GM23338 (cell line): ENCODE results near the gene PSMD8. TPM values are rescaled to one million over a fixed set of nuclear protein-coding genes. Genes with fewer than 3 reads are reported as not detected.

Source experiments
- ATAC-seq: fragments of 200-7000 bp; cut with Tn5 transposase; 3 replicates; pipeline ENCODE4 v1.9.1; 2020
- DNase-seq: peaks from one replicate; pipeline ENCODE4 v3.0.0-alpha.2; 2015; ENCODE audit warnings: low spot score
- H2AFZ ChIP-seq: fragments of 200-600 bp; sonication (generic); 2 replicates; pipeline ENCODE4 v1.8.0; 2016; ENCODE audit warnings: antibody characterized with exemption, mild to moderate bottlenecking, moderate library complexity
- H3F3A ChIP-seq: fragments of 200-600 bp; sonication (generic); replicated peaks from 2 replicates; pipeline ENCODE4 v1.8.0; 2017; ENCODE audit warnings: antibody characterized with exemption, mixed run types, low read depth
- H3K27ac ChIP-seq: fragments of 200-600 bp; sonication (generic); 2 replicates; pipeline ENCODE4 v1.6.1; 2016; ENCODE audit warnings: low read depth
- H3K27me3 ChIP-seq: fragments of 200-600 bp; sonication (generic); 2 replicates; pipeline ENCODE4 v1.8.0; 2016; ENCODE audit warnings: mild to moderate bottlenecking, mixed run types, moderate library complexity; ENCODE audit not compliant: insufficient read depth
- H3K36me3 ChIP-seq: fragments of 200-600 bp; sonication (generic); 2 replicates; pipeline ENCODE4 v1.8.0; 2016; ENCODE audit warnings: mild to moderate bottlenecking; ENCODE audit not compliant: insufficient read depth
- H3K4me1 ChIP-seq: fragments of 200-600 bp; sonication (generic); 2 replicates; pipeline ENCODE4 v1.8.0; 2016; ENCODE audit warnings: mild to moderate bottlenecking, moderate library complexity; ENCODE audit not compliant: insufficient read depth
- H3K4me2 ChIP-seq: fragments of 200-600 bp; sonication (generic); 2 replicates; pipeline ENCODE4 v1.7.1; 2017; ENCODE audit warnings: mixed run types
- H3K4me3 ChIP-seq: fragments of 200-600 bp; sonication (generic); 2 replicates; pipeline ENCODE4 v1.6.1; 2016; ENCODE audit warnings: mixed run types
- H3K79me2 ChIP-seq: fragments of 200-600 bp; sonication (generic); replicated peaks from 2 replicates; pipeline ENCODE4 v1.8.0; 2017; ENCODE audit warnings: mild to moderate bottlenecking; ENCODE audit not compliant: insufficient read depth
- H3K9me2 ChIP-seq: fragments of 200-600 bp; sonication (generic); 2 replicates; pipeline ENCODE4 v1.8.0; 2017; ENCODE audit not compliant: insufficient read depth
- H4K20me1 ChIP-seq: fragments of 200-600 bp; sonication (generic); replicated peaks from 2 replicates; pipeline ENCODE4 v1.8.0; 2017; ENCODE audit warnings: mild to moderate bottlenecking; ENCODE audit not compliant: insufficient read depth
- H3K27ac Mint-ChIP-seq: 2 replicates; pipeline ENCODE4 v1.8.0; 2020; ENCODE audit warnings: inconsistent platforms, mild to moderate bottlenecking, moderate library complexity, mixed read lengths
- H3K27me3 Mint-ChIP-seq: 3 replicates; pipeline ENCODE4 v1.8.0; 2022; ENCODE audit warnings: low read depth, mild to moderate bottlenecking, moderate library complexity, mixed read lengths, inconsistent platforms; ENCODE audit not compliant: insufficient read depth, poor library complexity
- H3K36me3 Mint-ChIP-seq: 3 replicates; pipeline ENCODE4 v1.8.0; 2021; ENCODE audit warnings: low read depth, mild to moderate bottlenecking, inconsistent platforms, moderate library complexity, mixed read lengths
- H3K4me1 Mint-ChIP-seq: 3 replicates; pipeline ENCODE4 v1.8.0; 2020; ENCODE audit warnings: mild to moderate bottlenecking, inconsistent platforms, mixed read lengths
- H3K4me3 Mint-ChIP-seq: 3 replicates; pipeline ENCODE4 v1.8.0; 2021; ENCODE audit warnings: moderate library complexity, mild to moderate bottlenecking, inconsistent platforms, mixed read lengths
- H3K9me3 Mint-ChIP-seq: 3 replicates; pipeline ENCODE4 v1.8.0; 2020; ENCODE audit warnings: moderate library complexity, mild to moderate bottlenecking, inconsistent platforms, mixed read lengths
- STAT1 ChIP-seq: IDR thresholded peaks from one replicate; pipeline ENCODE4 v1.6.1; 2016; ENCODE audit warnings: antibody characterized with exemption; ENCODE audit not compliant: unreplicated experiment
- polyA plus RNA-seq: library from polyadenylated mRNA; unstranded; fragments of >200 nt; fragmentation: Nextera tagmentation; extraction: Ambion mirVana; gene quantifications from 2 replicates; pipeline ENCODE4 v1.2.1, GENCODE V29; 2016
- total RNA-seq: library from RNA; depleted of rRNA; stranded (reverse); fragments of >200 nt; shearing (Covaris generic); gene quantifications from 2 replicates; pipeline ENCODE4 v1.2.3, GENCODE V29; 2014
- TF ChIP-seq, protein P1 (sequence below), 2 experiments: fragments of 200-600 bp in 1 of 2; sonication (generic) in 1 of 2; conservative IDR thresholded peaks; 2 replicates each; pipeline versions ENCODE4 v1.5.1 to v1.6.1; 2016 to 2017; ENCODE audit warnings: antibody characterized with exemption in 2 of 2, low read depth in 2 of 2, mild to moderate bottlenecking in 2 of 2, moderate library complexity in 1 of 2
- TF ChIP-seq, protein P2 (sequence below): fragments of 250-450 bp; sonication (Bioruptor Pico); IDR thresholded peaks from 2 replicates; pipeline ENCODE4 v1.5.0; 2020; ENCODE audit warnings: mild to moderate bottlenecking, moderate library complexity

Gene PSMD8
- total and polyA plus RNA-seq, 2 experiments from 2014 or later = 129 to 241 TPM

- Histone ChIP-seq H2AFZ (no peak overlapping the region), H3K4me1 (peaks cover 6% of the 10 kb centered on the region), H3K4me3 (peak overlapping the region; percentile 96), H3K27me3 (peaks cover 24% of the 10 kb centered on the region), H3K79me2 (no peaks in the 10 kb centered on the region; the same call in 1 of the 2 replicates), H3K9me2 (no peaks in the 10 kb centered on the region), H3K27ac (no peak overlapping the region), H4K20me1 (peaks cover 4% of the 10 kb centered on the region), H3F3A (peaks cover 15% of the 10 kb centered on the region), H3K4me2 (peak overlapping the region; percentile 95), H3K36me3 (peaks cover 7% of the 10 kb centered on the region)
- ATAC-seq (no peak; the same call in 2 of the 3 replicates), DNase-seq (no peak)
- Mint-ChIP-seq H3K4me1 (peaks cover 19% of the 10 kb centered on the region), H3K9me3 (no peaks in the 10 kb centered on the region; the same call in 2 of the 3 replicates), H3K4me3 (peak overlapping the region; percentile 16; the same call in 2 of the 3 replicates), H3K27me3 (peaks cover 37% of the 10 kb centered on the region), H3K36me3 (peaks cover 40% of the 10 kb centered on the region), H3K27ac (no peak overlapping the region)
- no peak for TF ChIP-seq STAT1
- TF ChIP-seq, protein P1, sequence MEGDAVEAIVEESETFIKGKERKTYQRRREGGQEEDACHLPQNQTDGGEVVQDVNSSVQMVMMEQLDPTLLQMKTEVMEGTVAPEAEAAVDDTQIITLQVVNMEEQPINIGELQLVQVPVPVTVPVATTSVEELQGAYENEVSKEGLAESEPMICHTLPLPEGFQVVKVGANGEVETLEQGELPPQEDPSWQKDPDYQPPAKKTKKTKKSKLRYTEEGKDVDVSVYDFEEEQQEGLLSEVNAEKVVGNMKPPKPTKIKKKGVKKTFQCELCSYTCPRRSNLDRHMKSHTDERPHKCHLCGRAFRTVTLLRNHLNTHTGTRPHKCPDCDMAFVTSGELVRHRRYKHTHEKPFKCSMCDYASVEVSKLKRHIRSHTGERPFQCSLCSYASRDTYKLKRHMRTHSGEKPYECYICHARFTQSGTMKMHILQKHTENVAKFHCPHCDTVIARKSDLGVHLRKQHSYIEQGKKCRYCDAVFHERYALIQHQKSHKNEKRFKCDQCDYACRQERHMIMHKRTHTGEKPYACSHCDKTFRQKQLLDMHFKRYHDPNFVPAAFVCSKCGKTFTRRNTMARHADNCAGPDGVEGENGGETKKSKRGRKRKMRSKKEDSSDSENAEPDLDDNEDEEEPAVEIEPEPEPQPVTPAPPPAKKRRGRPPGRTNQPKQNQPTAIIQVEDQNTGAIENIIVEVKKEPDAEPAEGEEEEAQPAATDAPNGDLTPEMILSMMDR (conservative IDR thresholded peaks at IDR 0.05; ENCODE audit: low read depth in 2 of 2) = 0 out of 4 replicates have a peak, but pooled peaks of 1 of the 2 experiments have one; percentile 1
- TF ChIP-seq, protein P2, sequence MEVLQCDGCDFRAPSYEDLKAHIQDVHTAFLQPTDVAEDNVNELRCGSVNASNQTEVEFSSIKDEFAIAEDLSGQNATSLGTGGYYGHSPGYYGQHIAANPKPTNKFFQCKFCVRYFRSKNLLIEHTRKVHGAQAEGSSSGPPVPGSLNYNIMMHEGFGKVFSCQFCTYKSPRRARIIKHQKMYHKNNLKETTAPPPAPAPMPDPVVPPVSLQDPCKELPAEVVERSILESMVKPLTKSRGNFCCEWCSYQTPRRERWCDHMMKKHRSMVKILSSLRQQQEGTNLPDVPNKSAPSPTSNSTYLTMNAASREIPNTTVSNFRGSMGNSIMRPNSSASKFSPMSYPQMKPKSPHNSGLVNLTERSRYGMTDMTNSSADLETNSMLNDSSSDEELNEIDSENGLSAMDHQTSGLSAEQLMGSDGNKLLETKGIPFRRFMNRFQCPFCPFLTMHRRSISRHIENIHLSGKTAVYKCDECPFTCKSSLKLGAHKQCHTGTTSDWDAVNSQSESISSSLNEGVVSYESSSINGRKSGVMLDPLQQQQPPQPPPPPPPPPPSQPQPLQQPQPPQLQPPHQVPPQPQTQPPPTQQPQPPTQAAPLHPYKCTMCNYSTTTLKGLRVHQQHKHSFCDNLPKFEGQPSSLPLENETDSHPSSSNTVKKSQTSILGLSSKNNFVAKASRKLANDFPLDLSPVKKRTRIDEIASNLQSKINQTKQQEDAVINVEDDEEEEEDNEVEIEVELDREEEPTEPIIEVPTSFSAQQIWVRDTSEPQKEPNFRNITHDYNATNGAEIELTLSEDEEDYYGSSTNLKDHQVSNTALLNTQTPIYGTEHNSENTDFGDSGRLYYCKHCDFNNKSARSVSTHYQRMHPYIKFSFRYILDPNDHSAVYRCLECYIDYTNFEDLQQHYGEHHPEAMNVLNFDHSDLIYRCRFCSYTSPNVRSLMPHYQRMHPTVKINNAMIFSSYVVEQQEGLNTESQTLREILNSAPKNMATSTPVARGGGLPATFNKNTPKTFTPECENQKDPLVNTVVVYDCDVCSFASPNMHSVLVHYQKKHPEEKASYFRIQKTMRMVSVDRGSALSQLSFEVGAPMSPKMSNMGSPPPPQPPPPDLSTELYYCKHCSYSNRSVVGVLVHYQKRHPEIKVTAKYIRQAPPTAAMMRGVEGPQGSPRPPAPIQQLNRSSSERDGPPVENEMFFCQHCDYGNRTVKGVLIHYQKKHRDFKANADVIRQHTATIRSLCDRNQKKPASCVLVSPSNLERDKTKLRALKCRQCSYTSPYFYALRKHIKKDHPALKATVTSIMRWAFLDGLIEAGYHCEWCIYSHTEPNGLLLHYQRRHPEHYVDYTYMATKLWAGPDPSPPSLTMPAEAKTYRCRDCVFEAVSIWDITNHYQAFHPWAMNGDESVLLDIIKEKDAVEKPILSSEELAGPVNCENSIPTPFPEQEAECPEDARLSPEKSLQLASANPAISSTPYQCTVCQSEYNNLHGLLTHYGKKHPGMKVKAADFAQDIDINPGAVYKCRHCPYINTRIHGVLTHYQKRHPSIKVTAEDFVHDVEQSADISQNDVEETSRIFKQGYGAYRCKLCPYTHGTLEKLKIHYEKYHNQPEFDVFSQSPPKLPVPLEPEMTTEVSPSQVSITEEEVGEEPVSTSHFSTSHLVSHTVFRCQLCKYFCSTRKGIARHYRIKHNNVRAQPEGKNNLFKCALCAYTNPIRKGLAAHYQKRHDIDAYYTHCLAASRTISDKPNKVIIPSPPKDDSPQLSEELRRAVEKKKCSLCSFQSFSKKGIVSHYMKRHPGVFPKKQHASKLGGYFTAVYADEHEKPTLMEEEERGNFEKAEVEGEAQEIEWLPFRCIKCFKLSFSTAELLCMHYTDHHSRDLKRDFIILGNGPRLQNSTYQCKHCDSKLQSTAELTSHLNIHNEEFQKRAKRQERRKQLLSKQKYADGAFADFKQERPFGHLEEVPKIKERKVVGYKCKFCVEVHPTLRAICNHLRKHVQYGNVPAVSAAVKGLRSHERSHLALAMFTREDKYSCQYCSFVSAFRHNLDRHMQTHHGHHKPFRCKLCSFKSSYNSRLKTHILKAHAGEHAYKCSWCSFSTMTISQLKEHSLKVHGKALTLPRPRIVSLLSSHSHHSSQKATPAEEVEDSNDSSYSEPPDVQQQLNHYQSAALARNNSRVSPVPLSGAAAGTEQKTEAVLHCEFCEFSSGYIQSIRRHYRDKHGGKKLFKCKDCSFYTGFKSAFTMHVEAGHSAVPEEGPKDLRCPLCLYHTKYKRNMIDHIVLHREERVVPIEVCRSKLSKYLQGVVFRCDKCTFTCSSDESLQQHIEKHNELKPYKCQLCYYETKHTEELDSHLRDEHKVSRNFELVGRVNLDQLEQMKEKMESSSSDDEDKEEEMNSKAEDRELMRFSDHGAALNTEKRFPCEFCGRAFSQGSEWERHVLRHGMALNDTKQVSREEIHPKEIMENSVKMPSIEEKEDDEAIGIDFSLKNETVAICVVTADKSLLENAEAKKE (CRISPR knock-in tag) = no peak
Measured at GRCh38 chr19:38385057-38385803, 10.9 kb downstream of the PSMD8 start.
